HG03139 (cell line): ENCODE data around the gene GLI2.

Experiments
- ATAC-seq: cut with Tn5 transposase; IDR thresholded peaks from one replicate; pipeline ENCODE4 v1.9.1; 2021; ENCODE audit not compliant: unreplicated experiment

GLI2 gene

DNA sequence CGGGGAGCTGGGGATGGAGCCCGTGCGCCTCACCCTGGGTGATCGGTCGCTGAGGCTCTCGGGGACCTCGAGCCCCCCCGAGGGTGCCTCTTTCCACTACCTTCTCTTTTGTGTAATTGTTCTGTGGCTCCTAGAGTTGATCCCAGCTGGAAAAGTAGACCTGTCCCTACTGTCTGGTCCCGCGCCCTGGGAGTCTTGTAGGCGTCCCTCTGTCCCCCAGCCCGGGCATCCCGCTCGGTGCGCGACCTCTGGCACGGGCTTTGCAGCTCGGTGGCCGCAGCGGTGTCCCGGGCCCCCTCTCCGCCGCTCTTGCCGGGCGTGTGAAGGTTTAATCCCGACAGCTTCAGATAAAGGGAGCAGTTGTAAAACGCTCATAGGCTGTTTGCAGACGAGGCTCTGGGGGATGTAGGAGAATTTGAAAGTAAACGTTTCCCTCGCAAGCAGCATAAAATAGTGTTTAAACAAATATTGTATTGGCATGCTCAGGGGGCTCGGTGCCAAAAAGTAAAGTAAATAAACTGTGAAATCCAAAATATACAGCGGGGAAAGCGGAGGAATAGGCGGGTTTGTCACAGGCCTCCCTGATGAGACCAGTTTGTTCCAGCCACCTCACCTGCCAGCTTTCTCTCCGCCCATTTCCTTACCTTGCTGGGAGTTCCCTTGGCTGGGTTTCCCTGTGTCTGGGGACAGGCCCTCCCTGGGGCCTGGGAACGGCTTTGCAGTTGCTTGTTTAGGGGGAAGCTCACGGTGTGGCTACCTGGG lies 1.9 kb downstream of the GLI2 start:
- ATAC-seq, result no peak

DNA sequence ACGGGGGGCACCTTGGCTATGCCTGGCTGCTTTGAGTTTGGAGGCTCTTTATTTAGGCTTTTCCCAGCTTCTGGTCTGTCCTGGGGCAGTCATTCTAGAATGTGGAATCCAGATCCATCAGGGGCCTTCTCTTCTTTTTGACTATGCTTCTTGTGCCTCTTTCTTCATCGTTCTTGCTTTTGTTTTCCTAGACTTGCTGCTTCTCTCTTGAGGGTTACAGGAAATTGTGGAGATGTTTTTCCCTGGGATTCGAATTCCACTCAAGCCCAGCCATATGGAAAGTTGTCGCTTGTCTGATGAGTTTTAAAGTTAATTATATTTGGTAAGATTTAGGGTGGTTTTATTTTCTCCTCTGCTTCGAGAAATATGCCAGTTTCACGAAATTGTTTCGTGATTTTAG lies 2.4 kb downstream of the GLI2 start:
- ATAC-seq, result no peak

DNA sequence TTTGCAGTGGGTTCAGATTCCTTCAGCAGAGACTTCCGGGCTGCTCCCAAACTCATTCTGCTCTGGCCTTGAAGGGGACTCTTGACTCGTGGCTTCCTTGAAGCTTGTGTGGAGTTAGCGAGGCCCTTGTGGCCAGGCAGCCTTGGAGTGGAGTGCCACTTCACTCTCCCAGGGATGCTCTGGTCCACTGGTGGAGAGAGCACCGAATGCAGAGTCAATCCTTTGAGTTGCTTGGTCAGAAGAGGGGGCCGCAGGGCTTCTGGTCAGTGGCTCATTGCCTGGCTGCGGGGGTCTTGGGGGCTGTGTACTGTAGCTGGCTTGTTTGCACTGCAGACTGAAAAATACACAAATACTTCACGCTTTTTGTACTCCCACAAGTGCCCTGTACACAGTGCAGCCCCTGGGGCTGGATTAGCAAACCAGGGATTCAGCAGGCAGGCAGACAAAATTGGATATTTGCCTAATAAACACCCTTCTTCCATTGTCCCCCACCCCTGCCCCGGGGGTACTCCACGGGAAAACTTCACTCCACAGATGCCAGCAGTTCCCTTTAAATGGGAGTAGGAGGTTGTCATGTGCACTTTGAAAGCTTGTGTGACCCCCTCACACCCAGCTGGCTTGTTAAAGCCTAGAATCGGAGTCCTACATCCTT lies 3.2 kb downstream of the GLI2 start:
- no peak for ATAC-seq

DNA sequence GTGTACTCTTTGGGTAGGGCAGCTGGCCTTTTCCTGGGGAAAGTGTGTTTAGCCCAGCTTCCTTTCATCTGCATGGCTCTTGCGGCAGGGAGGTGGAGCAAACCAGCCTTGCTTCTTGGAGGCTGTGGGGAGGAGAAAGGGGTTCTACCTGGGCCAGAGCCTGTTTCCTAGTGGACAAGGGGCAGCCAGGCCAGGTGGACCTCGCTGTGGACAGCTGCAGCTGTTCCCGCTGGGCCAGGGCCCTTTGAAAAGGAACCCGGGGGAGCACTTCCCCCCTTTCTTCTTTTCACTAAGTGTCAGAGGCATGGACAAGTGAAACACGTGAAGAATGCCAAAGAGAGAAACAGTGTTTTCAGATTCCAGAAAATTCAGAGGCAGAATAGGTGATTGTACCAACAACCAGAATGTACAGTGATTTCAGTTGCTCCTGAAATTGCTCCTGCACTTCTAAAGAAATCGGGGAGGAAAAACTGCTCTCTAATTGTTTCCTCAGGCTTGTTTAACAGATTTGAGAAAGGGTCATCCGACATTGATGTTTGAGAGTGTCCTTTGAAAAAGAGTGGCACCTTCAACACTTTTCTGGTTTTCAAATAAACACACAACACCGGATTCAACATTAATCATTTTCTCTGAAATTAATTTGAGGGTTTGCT lies 3.9 kb downstream of the GLI2 start:
- ATAC-seq, result no peak

DNA sequence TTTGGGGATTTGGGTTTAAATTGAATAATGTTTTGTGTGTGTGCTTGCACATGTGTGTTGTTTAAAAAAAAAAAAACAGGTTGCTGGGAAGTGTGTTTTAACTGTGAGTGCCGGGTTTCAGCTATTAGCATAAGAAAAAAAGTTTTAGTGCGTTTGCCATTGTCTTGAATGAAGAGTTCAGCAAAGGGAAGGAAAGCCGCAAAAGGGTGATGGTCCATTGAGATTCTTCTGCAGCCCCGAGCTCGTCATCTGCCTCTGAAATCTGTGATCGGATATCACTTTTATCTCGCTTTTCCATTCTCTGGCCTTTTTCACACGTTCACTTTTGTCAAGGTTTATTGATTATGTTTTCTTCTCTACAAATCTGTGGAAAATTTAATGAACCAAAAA lies 4.7 kb downstream of the GLI2 start:
- no peak for ATAC-seq

DNA sequence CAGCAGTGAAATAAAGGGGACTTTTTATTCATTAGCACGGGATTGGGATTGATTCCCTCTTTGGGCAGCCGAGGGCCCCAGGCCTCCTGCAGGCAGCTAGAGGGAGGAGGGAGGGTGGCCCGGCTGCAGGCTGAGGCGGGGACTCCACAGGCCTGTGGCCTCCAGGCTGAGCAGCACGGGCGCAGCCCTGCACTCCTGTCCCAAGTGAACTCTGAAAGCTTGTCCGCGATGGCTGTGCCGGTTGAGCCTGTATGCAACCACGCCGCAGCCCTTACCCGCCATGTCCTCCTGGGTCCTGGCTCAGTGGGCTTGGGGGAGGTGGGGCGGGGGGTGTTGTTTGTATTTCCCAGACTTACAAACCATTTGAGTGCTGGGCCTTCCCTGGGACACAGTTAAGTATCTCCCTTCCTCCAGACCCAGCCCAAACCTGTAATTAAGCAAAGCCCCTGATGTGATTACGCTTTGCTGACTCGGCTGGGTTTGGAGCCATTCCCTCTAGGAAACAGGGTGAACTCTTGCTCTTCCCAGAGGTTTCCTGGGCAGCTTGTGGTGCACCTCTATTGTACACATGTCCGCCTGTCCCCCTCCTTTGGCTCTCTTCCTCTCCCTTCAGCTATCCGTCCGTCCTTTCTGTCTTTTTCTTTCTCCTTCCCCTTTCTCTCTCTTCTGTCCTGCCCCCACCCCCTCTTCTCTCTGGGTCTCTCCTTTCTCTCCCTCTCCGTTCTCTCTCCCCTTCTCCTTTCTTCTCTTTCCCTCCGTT lies 5.3 kb downstream of the GLI2 start:
- ATAC-seq, result no peak

DNA sequence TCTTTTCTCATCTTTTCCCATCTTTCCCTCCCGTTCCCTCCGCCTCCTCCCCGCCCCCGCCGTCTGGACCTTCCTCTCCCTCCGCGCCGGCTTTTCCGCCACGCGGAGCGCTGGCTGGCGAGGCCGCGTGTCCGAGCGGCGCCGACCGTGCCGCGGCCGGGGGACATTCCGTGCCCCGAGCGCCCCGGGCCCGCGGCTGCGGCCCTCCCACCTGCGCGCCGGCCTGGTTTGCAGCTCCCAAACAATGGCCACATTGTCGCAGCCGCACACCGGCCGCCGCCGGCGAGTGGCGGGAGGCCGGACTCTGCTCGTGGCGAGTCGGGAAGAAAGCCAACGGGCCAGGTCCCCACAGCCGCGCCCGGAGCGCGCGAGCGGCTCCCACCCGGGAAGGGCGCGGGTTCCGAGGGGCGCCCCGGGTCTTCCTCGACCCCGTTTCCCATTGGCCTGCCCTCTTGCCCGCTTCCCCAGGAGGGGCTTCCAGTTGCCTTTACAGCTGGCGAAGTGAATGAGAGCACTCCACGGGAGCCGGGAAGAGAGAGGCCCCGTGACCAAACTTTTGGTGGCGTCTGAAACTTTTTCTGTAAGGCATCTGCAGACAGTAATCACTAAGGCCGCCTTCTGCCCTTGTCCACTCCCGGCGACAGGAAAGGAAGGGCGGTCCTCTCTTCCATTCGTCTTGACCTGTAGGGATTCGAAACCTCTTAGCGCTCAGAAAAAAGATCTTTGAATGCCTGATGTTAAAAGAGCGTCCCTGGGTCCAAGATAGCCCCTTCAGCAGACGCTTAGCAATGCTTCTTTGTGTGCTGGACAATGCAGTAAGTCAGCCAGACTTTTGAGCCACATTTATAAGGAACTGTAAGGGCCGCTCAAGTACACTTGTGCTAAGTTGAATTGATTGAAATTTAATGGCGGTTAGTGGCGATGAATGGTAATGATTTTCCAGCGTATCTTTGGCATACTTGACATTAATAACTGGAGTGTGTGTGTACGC lies 6.2 kb downstream of the GLI2 start:
- ATAC-seq, result no peak

DNA sequence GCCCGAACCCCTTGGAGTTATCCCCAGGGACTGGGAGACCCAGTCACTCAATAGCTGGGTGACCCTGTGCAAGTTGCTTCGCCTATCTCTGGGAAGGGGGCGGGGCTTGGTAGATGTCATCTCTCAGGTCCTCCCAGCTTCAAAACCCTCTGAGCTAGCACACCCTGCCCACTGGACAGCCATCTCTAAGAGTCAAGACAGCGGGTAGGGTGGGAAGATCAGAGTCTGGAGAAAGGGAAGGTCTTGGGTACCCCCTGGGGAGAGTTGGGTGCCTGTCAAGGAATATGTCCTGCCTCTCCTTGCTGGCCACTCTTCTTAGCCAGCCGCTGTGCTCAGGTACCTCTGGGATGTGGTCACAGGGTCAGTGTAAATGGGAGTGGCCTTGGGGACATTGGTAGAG lies 8.0 kb downstream of the GLI2 start:
- no peak for ATAC-seq

DNA sequence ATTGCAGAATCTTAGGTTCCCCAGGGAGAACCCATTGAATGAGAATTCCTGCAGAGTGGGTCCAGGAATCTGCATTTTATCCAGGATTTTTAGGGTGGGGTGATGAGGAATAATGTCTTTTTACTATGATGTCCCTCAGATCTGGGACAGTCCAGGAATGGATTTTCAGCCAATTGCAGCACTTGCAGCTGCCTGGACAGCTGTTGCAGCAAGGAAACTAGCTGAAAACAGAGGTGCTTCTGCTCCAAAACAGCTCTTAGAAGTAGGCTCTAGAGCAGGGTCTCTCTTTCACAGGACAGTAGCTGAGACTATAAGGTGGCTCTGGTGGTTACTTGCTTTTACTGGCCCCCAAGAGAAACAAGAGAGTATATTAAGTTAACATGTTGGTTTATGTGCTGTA lies 9.1 kb downstream of the GLI2 start:
- no peak for ATAC-seq

DNA sequence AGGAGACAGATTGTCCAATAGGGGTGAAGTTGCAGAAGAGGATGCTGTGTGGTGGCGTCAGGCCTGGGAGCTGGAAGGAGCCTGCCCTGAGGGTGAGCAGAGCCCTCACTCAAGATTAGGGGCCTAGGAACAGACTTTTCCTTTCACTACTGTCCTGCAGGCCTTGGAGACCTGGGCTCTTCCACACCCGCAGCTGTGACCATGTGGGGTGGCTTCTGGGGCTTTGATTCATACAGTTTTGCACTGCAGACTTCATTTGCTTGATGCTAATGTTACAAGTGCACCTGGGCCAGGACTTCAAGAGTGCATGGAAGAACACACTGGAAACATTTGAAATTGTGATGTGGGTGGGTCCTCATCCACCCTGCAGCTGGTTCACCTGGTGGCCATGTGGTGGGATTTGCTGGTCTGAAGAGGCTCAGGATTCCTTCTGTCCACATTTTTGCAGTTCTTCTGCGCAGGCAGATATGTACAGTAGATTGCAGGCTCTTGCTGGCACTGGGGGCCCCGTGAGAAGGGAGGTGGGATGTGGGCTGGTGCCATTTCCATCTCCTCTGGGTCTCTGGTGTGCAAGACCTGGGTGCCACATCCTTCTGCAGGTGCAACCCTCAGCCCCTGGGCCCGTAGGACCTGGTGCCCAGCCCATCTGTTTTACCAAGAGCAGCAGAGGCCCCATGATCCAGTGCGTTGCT lies 9.9 kb downstream of the GLI2 start:
- ATAC-seq, result no peak

DNA sequence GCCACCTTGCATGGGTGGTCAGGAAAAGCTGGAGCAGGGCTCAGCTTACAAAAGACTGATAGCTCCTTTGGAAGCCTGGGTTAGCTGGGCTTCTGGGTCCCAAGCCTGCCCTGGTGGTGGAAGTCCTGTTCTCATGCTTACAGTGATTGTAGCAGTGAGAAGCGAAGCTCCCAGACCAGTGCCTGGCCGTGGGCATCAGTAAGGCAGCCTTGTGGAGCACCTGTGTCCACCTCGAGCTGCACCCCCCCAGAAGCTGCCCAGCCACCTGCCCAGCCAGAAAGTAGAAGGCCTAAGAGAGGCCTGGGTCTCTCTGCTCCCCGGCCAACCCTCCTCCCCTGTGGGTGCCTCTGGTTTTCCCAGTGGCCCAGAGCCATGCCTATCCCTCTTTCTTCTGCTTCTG lies 10.5 kb downstream of the GLI2 start:
- no peak for ATAC-seq

DNA sequence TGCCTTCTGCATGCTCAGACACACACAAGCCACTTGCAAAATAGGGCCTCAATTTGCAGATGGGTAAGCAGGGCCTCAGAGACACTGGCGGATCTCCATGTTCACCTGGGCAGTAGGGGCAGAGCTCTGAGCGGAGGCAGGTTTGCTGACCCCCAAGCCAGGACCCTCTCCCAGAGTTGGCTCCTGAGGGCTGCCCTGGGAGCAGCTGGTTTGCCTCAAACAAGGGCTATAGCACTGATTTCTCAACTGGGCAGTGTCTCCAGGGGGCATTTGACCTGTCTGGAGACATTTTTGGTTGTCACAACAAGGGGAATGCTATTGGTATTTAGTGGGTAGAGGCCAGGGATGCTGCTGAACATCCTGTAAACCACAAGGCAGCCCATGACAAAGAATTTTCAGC lies 11.6 kb downstream of the GLI2 start:
- no peak for ATAC-seq

DNA sequence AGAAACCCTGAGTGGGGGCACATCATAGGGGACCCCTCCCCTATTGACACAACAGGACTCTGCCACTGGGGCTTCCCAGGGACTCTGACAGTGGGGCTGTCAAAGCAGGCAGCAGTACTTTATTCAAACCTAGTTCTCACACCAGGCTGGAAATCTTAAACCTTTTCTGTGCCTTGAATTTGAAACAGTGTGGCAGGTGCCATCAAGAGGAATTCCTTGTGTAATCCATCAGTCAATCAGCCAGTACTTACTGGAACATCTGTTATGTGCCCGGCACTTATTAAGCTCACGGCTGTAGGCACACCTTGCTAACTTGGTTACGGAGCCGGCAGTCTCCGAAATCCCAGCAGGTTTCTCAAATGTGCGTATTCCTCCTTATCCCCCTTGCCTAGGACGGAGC lies 12.0 kb downstream of the GLI2 start:
- no peak for ATAC-seq

DNA sequence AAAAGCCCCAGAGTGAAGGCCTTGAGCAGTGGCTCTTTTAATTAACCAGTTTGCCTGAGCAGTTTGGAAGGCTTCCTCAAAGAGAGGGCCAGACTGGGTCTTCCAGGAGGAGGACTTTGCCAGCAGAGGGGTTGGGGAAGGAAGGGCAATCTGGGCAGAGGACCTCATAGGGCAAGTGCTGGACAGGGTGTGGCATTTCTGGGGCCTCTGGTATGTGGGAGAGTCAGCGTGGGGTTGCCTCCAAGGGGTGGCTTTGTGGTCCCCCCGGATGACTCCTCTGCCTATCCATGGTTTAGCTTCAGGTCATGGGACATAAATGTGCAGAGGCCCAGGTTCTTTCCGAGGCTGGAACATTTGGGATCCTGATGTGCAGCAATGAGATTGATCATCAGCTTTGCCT lies 12.6 kb downstream of the GLI2 start:
- ATAC-seq, result no peak

DNA sequence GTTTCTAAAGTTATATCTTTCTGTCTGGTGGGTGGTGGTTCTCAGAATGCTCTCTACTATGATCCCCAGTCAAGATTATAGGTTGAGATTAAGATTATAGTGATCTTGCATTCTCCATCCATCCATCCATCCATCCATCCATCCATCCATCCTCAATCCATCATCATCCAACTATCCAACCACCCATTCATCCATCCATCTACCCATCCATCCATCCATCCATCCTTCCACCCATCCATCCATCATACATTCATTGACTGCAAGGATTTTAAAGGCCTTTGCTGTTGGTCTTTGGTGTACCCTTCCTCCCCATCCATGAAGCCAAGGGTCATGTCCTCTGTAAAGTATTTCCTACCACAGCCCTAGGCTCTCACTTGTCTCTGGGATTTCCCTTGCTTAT lies 13.1 kb downstream of the GLI2 start:
- no peak for ATAC-seq

DNA sequence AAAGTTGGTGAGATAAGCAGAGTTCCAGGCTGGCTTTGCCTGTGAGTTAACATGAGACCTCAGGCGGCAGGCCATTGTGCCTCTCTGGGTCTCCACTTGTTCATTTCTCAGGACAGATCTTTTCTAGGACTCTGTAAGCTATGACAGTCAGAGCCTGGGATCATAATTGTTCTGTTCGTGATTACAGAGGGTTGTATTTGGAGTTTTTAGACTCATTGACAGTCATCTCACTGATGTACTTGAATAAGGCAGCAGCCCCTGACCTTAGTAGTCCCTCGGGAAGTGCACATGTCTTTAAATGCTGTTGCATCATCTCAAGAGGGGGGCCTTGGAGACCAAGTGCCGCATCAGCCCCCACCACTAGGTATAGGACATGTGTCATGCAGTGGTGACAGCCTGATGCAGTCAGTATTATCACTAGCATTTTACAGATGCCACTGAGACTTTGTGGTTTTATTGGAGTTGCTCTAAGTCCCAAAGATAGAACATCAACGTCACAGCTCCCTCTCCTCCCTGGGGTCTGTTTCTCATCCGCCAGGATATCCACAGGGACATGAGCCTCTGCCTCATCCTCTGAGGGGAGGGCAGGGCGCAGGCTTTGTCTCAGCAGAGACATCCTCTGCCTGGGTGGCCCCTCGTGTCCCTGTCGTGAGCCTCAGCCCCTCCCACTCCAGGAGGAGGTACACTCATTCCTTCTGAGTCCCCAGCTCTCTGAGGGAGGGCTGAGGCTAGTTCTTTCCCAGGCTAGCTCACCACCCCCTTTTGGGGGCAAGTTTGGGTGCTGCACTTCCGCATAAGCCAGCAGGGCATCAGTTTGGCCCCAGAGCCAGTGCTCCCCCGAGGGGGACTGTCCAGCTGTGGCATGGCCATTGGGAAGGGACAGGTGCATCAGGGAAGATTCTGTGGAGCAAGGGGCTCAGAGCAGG lies 14.1 kb downstream of the GLI2 start:
- no peak for ATAC-seq

DNA sequence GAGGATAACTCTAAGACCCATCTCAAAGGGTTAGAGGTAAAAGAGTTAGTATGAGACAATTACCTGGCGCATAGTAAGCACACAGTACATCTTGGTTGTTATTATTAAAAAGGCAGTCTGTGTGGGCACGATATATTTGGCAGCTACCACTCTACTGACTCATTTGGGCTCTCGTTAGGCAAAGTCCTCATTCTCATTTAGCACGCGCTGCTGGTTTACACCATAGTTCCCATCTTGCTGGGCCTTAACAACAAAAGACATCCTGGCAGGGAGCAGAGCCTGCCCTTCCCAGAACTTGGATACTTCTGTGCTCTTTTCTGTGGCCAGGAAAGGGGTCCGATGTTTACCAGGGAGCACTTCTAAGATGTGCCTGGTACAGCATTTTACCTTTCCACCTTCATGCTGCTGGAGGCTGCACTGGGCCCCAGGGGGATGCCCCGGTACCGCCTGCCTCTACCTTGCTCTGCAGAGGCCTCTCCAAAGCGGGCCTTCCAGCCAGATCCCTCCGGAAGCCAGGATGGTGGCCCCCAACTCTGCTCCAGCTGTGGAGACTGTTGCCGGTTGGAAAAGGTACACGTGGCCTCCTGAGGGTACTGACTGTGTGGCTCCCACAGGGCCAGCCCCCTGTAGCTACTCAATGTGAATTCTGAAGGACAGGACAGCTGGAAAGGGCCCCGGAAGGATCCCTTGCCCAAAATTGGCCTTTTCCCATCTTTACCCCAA lies 15.0 kb downstream of the GLI2 start:
- no peak for ATAC-seq

DNA sequence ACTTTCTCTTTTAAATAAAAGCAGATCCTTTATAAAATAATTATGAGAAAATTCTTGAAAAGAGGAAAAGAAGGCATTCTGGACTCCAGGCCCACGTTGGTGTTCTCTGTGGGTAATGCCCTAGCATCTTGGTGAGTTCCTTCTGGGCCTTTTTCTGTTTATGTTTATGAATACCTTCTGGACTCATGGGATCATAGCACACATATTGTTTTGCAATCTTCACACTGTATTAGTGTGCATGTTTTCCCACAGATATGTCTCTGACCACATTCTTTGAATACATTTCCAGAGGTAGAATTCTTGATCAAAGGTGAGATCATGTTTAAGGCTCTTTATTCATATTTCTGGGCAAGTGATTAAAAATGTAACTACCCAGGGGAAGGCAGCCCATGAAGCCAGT lies 15.9 kb downstream of the GLI2 start:
- ATAC-seq, result no peak
